GM19238 (cell line): ENCODE results near the gene LRP3.
"Not testable (repeated sequence)": the region's sequence is repeated elsewhere in the genome, so short reads cannot be mapped to it uniquely, and the experiment has no call there.

ENCODE experiments used
- DNase-seq: peaks from one replicate; pipeline ENCODE4 v3.0.0; 2011; ENCODE audit warnings: low spot score; ENCODE audit not compliant: insufficient read length

LRP3 gene

DNA sequence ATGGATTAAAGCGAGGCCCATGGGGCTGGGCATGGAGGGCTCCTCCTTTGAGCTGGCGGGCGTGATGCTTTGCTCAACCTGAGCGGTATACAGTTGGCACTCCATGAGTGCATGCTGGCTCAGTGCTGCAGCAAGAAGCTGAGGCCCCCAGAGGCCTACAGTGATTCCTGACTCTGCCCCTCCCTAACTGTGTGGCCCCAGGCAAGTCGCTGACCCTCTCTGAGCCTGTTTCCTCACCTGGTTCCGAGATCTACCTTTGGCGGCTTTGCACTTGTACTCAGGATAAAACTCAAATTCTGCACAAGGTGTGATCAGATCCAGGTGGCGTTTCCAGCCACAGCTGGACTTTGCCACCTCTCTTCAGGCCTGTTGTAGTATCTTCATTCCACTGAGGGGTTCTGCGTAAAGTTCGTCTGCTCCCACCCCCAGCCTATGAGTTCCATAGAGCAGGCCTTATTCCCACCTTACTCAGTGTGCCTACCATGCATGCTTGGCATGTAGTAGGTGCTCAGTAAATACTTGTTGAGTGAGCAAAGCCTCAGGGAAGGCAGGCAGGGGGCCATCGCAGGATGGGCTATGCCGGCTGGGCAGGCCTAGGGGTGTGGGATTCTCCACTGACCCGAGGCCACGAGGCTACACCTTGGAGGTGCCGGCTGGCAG is 7.9 kb downstream of the LRP3 start:
- DNase-seq, result no peak

DNA sequence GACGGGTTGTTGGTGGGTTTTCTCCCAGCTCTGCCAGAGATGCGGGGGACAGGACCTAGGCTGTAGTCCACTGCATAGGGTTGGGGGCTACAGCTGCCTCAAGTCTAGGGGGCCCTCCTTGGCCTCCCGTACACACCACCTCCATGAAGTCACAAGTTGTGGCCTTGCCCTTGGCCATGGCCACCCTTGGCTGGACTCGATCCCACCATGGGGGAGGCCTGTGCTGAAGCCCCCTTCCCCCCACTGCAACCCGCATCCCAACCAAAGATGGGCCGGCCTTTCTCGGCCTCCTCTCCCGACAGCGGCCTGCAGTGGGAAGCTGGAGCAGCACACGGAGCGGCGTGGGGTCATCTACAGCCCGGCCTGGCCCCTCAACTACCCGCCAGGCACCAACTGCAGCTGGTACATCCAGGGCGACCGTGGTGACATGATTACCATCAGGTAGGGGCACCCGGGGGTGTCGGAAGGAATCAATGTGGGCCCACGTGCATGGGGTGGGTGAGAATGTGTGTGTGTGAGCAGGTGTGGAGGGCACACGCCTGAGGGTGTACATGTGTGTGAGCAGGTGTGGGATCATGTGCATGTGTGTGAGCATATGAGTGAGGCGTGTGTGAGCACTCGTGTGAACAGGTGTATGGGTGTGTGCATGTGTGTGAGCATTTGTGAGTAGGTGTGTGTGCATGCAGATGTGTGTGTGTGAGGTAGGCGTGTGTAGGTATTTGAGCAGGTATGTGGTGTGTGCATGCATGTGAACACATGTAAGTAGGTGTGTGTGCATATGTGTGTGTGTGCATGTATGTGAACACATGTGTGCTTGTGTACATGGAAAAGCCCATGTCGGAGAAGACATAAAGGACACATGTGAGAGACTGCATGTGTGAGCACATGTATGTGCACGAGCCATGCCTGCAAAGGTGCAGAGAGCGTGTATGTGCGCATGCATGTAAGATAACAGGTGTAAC is 8.7 kb downstream of the LRP3 start:
- no peak for DNase-seq

DNA sequence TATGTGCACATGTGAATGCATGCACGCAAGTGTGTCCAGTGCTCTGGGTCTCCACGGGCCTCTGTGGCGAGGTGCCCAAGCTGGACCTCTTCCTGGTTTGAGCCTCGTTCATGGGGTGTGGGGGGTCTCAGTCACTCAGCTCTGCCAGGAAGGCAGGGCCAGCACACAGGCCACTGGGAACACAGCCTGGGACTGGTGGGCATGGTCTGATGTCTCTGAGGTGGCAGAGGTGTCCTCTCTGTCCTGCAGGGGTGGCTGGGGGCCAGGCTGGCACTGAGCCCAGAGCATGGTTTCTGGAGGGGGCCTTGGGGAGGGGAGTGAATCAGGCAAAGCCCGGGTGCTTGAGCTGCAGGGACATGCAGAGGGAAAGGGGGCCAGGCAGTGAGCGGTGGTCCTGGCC is 9.4 kb downstream of the LRP3 start:
- DNase-seq, result no peak

DNA sequence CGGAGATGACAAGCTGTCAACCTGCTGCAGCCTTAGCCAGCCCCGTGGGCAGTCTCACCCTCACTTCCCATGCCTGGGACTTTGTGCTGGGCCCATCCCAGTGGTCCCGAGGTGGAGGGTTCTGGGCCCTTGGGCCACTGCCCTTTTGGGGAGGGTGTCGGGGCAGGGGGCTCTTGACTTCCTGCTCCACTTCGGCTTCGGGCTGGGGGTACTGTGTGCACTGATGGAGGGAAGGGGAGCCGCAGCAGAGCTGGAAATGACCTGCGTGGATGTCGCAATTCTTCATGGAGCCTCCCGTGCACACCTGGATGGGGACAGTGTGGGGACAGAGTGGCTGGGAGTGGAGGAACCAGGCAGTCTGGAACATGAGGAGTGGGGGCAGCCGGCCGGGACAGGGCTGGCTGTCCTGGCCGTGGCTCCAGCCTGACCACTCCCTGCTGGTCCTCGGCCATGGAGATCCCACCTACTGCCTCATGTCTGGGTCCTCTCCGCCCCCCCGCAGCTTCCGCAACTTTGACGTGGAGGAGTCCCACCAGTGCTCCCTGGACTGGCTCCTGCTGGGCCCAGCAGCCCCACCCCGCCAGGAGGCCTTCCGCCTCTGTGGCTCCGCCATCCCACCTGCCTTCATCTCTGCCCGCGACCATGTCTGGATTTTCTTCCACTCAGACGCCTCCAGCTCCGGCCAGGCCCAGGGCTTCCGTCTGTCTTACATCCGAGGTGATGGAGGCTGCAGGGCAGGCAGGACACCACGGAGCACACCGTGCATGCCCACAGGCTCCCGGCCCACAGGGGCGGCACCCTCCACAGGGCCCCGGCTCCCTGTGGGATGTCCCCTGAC is 10.2 kb downstream of the LRP3 start:
- DNase-seq, result no peak

DNA sequence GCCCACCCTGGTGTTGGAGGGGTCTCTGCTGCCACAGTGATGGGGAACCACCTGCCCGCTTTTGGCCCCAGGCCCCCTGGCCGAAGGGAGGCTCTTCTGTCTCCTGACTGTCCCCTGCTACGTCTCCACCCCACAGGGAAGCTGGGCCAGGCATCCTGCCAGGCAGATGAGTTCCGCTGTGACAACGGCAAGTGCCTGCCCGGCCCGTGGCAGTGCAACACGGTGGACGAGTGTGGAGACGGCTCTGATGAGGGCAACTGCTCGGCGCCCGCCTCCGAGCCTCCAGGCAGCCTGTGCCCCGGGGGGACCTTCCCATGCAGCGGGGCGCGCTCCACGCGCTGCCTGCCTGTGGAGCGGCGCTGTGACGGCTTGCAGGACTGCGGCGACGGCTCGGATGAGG is 11.0 kb downstream of the LRP3 start:
- DNase-seq, result no peak

DNA sequence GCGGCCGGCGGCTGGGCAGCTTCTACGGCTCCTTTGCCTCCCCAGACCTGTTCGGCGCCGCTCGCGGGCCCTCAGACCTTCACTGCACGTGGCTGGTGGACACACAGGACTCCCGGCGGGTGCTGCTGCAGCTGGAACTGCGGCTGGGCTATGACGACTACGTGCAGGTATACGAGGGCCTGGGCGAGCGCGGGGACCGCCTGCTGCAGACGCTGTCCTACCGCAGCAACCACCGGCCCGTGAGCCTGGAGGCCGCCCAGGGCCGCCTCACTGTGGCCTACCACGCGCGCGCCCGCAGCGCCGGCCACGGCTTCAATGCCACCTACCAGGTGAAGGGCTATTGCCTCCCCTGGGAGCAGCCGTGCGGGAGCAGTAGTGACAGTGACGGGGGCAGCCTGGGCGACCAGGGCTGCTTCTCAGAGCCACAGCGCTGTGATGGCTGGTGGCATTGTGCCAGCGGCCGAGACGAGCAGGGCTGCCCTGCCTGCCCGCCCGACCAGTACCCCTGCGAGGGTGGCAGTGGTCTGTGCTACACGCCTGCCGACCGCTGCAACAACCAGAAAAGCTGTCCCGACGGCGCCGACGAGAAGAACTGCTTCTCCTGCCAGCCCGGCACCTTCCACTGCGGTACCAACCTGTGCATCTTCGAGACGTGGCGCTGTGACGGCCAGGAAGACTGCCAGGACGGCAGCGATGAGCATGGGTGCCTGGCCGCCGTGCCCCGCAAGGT is 11.6 kb downstream of the LRP3 start:
- no peak for DNase-seq

DNA sequence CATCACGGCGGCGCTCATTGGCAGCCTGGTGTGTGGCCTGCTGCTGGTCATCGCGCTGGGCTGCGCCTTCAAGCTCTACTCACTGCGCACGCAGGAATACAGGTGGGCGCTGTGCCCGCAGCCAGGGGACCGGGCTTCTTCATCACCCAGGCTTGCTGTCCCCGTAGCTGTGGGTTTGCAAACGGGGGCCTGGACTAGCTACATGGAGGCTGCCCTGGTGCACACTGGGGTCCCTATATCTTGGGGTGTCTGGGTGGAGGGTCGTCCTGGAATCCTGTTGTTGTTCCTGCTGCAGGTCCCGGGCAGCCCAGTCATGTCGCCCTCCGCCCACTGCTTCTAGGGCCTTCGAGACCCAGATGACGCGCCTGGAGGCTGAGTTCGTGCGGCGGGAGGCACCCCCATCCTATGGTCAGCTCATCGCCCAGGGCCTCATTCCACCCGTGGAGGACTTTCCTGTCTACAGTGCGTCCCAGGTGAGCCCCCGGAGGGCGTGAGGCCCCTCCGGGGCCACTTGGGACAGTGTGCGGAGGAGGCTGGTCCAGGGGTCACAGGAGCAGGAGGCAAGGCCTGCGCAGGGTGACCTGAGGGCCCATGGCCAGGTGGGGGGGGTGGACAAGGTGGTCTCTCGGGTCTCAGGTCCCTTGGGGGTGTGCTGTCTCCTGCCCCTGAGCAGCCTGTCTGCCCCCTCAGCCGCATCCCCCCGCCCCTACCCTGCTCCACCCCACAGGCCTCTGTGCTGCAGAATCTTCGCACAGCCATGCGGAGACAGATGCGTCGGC is 12.3 kb downstream of the LRP3 start:
- no peak for DNase-seq

DNA sequence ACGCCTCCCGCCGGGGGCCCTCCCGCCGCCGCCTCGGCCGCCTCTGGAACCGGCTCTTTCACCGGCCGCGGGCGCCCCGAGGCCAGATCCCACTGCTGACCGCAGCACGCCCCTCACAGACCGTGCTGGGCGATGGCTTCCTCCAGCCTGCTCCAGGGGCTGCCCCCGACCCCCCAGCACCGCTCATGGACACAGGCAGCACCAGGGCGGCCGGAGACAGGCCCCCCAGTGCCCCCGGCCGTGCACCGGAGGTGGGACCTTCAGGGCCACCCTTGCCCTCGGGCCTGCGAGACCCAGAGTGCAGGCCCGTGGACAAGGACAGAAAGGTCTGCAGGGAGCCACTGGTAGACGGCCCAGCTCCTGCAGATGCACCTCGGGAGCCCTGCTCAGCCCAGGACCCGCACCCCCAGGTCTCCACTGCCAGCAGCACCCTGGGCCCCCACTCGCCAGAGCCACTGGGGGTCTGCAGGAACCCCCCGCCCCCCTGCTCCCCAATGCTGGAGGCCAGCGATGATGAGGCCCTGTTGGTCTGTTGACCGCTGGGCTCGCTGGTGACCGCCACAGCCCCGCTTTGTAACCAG is 13.0 kb downstream of the LRP3 start:
- no peak for DNase-seq

DNA sequence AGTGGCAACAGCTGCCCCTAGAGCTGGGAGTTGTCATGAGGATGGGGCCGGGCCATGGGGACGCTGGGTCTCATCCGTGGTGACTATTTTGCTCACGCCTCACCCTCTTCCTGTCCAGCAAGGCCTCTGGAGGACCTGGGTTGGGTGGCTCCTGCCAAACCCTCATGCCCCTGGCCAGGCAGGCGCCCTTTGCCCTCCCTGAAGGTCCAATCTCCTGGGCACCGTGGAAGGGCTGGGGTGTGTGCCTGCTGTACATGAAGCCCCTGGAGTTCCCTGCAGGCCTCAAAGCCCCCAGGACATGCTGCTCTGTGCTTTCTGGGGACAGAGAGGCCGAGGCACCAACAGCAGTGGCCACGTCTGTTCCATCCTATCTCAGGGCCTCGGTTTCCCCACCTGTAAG is 13.8 kb downstream of the LRP3 start:
- DNase-seq, result no peak

DNA sequence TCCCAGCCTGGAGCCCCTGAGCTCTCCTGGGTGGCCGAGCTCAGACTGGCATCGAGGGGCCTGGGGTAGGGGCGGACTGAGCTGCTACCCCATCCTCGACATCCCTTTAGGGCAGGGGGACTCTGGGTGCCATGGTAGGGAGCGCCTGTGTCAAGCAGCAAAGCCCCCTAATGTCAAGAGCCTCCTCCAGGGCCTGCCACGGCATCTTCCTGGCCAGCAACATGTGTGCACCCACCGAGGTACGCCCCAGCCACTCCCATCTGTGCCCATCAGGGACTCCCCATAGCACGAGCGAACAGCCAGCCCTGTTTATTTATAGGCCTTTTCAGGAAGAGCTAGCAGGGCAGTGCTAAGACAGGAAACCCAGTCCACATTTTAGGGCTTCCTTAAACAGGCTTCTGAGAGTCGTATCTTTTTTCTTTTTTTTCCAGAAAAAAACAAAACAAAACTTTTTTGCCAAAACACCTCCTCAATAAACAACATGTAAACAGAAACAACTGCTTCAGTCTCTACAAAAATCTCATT is 14.3 kb downstream of the LRP3 start:
- no peak for DNase-seq

DNA sequence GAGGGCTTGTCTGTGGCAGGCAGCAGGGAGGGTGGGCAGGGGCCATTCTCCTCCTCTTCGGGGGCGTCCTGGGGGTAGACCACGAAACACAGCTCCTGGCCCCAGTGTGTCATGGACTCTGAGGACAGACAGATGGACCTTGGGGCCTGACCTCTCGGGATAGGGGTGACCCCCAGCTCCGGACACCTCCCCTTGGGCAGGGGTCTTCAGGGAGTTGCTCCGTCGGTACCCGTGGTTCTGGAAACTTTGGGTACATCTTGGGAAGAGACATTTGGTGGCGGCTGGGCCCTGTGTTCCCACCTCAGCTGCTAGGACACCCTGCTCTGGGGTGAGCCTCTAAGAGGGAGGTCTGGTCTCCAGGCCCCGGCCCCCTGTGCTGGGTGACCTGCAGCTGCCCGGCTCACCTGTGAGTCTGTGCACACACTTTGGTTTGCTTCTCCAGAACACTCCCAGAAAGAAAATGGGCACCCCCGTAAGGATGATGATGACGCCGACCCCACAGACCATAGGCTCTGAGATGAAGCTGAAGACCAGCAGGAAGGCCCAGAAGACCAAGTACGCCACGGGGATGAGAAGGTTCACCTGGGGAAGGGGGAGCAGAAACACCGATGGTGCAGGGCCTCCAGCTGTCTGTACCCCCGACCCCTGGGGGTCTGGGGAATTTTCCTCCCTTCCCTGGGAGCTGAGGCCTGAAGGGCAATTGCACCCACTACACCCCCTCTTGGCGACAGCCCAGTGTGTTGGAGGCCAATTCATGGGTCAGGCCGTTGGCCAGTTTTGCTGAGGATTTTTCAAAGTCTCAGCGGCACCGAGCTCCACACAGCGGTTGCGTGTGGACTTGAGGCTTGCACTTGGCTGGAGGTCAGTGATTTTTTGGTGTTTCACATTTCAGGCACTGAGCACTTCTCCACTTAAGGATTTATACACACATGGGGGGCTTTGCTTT is 15.0 kb downstream of the LRP3 start:
- no peak for DNase-seq

DNA sequence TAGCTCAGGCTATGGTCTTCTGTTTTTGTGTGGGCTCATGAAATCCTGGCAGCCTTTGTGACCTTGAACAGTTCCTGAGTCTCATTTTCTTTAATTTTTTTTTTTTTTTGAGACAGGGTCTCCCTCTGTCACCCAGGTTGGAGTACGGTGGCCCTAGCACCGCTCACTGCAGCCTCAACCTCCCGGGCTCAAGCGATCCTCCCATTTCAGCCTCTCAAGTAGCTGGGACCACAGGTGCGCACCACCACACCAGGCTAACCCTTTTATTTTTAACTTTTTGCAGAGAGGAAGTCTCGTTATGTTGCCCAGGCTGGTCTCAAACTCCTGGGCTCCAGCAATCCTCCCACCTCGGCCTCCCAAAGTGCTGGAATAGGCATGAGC is 15.7 kb downstream of the LRP3 start:
- DNase-seq, result not testable (repeated sequence)

DNA sequence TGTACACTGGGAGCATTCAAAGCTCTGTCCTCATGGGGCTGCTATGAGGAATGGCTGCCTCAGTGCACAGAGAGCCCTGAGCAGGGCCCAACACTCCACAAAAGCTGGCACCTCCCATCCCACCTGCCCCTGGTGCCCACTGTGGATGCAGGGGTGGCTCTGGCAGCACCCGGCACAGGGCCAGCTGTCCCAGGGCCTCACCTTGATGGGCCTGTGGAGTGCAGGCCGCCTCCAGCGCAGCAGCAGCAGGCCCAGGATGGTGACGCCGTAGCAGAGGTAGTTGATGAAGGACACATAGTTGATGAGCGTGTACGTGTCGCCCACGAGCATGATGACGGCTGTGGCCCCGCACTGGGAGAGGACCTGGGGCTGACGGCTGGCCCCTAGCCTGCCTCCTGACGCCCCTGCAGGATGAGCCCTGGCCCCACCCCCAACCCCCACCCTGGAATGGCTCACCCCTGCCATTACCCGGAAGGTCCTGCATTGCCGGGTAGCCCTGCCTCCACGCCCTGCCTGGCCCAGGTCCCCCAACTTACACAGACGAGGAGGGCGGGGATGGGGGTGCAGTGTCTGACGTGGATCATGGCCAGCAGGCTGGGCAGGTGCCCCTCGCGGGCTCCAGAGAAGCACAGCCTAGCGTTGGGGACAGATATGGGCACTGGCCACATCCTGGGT is 16.3 kb downstream of the LRP3 start:
- no peak for DNase-seq

DNA sequence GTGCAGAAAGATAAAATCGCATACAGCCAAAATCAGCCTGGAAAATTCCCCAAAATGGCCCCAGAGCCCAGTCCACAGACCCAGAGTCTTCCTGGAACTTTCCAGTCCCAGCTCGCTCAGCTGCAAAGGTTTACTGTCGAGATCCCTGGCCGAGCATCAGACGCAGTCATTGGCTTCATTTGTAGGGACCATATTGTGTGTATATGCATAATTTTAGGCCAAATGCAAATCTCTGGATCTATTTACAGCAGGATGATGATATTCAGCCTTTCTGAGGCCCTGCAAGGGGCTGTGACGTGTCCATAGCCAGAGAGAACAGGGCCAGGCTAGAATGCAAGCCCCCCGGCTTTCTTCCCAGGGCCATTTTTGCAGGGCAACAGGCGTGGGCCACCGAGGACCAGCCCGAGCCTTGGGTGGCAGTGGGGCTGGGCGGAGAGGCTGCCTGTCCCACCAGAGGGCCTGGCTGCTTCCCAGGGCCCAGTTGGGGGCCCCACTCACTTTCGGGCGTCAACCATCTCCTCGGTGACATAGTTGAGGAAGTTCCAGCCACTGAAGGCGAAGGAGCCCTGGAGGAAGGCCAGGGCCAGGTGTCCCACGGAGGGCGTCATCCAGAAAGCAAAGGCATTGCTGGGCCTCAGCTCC is 17.8 kb downstream of the LRP3 start:
- DNase-seq, result no peak

DNA sequence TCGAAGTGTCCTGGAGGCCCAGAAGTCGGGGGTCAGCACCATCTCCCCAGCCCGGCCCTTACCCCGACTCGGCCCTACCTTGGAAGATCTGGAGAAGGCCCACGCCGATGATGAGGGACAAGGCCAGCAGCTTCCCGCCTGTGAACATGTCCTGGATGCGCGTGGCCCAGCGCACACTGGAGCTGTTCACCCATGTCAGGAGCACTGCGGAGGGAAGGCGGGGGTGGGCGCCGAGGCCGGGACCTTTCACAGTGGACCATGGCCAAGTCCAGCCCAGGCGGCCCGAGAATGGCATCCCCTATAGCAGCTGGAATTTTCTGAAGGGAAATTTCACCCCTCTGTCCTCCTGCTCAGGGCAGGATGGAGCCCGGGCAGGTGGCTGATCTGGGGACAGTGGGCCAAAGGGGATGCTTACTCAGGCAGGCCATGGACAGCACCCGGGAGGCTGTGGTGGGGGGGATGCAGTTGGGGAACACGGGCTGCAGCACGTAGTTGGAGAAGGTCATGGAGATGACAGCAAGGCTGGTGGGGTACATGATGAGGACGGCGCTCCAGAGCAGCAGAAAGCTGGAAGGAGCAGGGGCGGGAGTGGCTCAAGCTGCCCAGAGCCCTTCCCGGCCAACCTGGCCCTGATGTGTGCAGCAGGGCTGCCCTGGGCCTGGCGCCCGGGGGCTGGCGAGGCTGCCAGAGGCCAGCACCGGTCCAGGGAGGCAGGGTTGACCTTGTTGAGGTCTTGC is 18.5 kb downstream of the LRP3 start:
- DNase-seq, result no peak

DNA sequence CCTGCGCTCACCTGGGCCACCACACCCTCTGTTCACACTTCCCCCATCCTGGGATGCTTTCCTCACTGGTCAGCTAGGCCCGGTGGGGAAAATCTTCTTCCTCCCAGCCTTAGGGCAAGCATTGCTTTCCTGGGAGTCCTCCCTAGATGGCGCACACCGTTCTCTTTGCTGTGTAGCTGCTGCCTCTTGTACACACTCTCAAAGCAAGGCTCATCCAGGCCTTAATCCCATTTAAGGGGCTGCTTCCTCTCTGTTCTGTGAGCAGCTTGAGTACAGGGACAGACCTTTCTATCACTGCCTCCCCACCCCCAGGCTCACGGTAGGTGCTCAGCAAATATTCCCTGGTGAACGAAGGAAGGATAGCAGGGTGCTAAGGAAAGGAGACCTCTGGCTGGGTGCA is 20.5 kb downstream of the LRP3 start:
- DNase-seq, result no peak
